ENCODE measurements around the gene GFRA4.

Gene GFRA4

GRCh38 chr20:3681931-3682781, 19.0 kb upstream of the GFRA4 start, which contains the start of gene ADAM33:
ADAM33 (minus strand) TSS chr20:3682010; CDS start chr20:3682004, 6 bp downstream.
- no peak for TF ChIP-seq ZFX (IDR thresholded peaks at IDR 0.05)
- no peak for TF ChIP-seq CTCF (conservative IDR thresholded peaks at IDR 0.05)
- no peak within 1 kb of the TSS for H3K27ac ChIP-seq

GRCh38 chr20:3681352-3681930, 18.2 kb upstream of the GFRA4 start:
- no peak overlapping the region for H3K27ac ChIP-seq
- TF ChIP-seq CTCF (conservative IDR thresholded peaks at IDR 0.05): no peak
- no peak for TF ChIP-seq ZFX (IDR thresholded peaks at IDR 0.05)

- TF ChIP-seq ZFX (IDR thresholded peaks at IDR 0.05): no peak
- no peak overlapping the region for H3K27ac ChIP-seq
These were observed 17.6 kb upstream of the GFRA4 start for GRCh38 chr20:3680701-3681351.

- no peak for TF ChIP-seq ZFX (IDR thresholded peaks at IDR 0.05)
- no peak for TF ChIP-seq CTCF (conservative IDR thresholded peaks at IDR 0.05)
- no peak overlapping the region for H3K27ac ChIP-seq
These were observed 16.8 kb upstream of the GFRA4 start for GRCh38 chr20:3679749-3680700.

GRCh38 chr20:3678856-3679720, 15.9 kb upstream of the GFRA4 start:
- no peak overlapping the region for H3K27ac ChIP-seq
- TF ChIP-seq CTCF (conservative IDR thresholded peaks at IDR 0.05) (no peak), ZFX (IDR thresholded peaks at IDR 0.05) (no peak)

GRCh38 chr20:3678198-3678597, 15.0 kb upstream of the GFRA4 start:
- TF ChIP-seq ZFX (IDR thresholded peaks at IDR 0.05): no peak
- TF ChIP-seq CTCF (conservative IDR thresholded peaks at IDR 0.05): no peak
- H3K27ac ChIP-seq: no peak overlapping the region

All from C4-2B (cell line).